ENCODE data around the gene CAMKK1. TPM values are rescaled to one million over a fixed set of nuclear protein-coding genes. Genes with fewer than 3 reads are reported as not detected.

The CAMKK1 gene
- total RNA-seq, 2 donors from 2014 or later, result 3.8 to 6.3 TPM

DNA sequence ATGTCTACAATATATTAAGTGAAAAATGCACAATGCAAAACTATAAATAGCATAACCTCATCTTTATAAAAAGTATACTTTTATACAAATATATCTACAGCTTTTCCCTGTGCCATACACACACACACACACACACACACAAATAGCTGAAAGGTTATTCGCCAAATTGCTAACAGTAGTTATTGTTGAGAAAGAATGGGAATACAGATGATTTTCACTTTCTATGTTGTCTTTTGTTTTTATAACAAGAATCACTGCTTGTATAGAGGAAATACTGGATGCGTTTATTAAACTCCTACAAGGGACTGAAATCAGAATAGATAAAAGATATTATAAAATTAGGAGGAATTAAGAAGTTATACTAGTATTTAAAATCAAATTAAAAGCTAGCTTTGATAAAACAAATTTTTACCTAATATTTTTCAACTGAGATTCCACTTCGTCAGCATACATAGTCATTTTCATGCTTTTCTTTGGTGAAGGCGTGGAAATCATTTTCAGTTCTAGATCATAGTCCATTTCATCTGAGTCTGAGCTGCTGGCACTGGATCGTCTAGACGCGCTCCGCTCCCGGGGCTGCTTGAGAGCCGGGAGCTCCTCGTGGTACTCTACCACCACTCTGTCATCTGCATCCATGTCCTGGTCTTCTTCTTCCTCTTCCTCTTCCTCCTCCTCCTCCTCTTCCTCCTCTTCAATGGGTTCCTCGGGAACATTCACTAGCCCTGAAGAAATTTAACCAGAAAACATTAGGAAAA lies 74.8 kb downstream of the CAMKK1 start:
- H3K9me3 ChIP-seq (ENCODE audit: control insufficient read depth, low read length), result no peaks in the 10 kb centered on the region
- Mint-ChIP-seq H3K4me3 (no peak overlapping the region), H3K27ac (no peak overlapping the region), H3K4me1 (no peaks in the 10 kb centered on the region), H3K9me3 (no peaks in the 10 kb centered on the region), H3K27me3 (ENCODE audit: insufficient read depth) (no peaks in the 10 kb centered on the region), H3K36me3 (ENCODE audit: low read depth) (peaks cover 72% of the 10 kb centered on the region)
- DNase-seq, result no peak
- no peak overlapping the region for H3K4me3 ChIP-seq (ENCODE audit: low read length)
- H3K4me1 ChIP-seq (ENCODE audit: control insufficient read depth, insufficient read depth, low read length), result no peaks in the 10 kb centered on the region
- H3K27me3 ChIP-seq (ENCODE audit: control insufficient read depth, insufficient read depth, low read length, poor library complexity, severe bottlenecking), result no peaks in the 10 kb centered on the region
- WGBS, 2 experiments (ENCODE audit: insufficient coverage in 1 of 2, insufficient read length in 1 of 2), result 96 to 97% methylated on average over 10 to 12 of the region's 12 CpGs
- TF ChIP-seq, protein P1, sequence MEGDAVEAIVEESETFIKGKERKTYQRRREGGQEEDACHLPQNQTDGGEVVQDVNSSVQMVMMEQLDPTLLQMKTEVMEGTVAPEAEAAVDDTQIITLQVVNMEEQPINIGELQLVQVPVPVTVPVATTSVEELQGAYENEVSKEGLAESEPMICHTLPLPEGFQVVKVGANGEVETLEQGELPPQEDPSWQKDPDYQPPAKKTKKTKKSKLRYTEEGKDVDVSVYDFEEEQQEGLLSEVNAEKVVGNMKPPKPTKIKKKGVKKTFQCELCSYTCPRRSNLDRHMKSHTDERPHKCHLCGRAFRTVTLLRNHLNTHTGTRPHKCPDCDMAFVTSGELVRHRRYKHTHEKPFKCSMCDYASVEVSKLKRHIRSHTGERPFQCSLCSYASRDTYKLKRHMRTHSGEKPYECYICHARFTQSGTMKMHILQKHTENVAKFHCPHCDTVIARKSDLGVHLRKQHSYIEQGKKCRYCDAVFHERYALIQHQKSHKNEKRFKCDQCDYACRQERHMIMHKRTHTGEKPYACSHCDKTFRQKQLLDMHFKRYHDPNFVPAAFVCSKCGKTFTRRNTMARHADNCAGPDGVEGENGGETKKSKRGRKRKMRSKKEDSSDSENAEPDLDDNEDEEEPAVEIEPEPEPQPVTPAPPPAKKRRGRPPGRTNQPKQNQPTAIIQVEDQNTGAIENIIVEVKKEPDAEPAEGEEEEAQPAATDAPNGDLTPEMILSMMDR (conservative IDR thresholded peaks at IDR 0.05), result no peak
- H3K27ac ChIP-seq (ENCODE audit: low read depth, low read length), result no peak overlapping the region
- H3K9ac ChIP-seq (ENCODE audit: extremely low read depth, low read length, poor library complexity, severe bottlenecking), result no peak overlapping the region
- peaks cover 89% of the 10 kb centered on the region for H3K36me3 ChIP-seq (ENCODE audit: control insufficient read depth, insufficient read depth, low read length)

DNA sequence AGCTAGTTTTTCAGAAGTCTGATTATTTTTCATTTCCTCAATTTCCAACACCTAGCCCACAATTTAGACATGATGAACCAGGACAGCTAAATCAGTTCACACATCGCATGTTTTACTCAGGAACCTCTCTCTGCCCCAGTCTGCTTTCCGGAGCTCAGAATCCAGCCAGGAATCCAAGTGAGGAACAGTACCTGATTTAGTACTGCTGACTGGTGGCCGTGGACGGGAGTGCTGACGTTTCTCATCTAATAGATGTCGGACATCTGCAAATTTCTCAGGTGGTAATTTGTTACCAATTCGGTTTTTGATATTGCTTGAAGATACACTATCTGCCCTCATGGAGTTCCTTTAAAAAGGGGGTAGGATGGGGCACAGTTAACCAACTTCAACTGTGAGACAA lies 76.9 kb downstream of the CAMKK1 start:
- no peak for DNase-seq
- no peaks in the 10 kb centered on the region for H3K4me1 Mint-ChIP-seq
- no peaks in the 10 kb centered on the region for H3K9me3 Mint-ChIP-seq
- no peaks in the 10 kb centered on the region for H3K27me3 ChIP-seq (ENCODE audit: control insufficient read depth, insufficient read depth, low read length, poor library complexity, severe bottlenecking)
- no peak overlapping the region for H3K27ac ChIP-seq (ENCODE audit: low read depth, low read length)
- peaks cover 66% of the 10 kb centered on the region for H3K36me3 Mint-ChIP-seq (ENCODE audit: low read depth)
- 93 to 96% methylated on average over 7 of the region's 7 CpGs for WGBS, 2 experiments (ENCODE audit: insufficient coverage in 1 of 2, insufficient read length in 1 of 2)
- no peaks in the 10 kb centered on the region for H3K27me3 Mint-ChIP-seq (ENCODE audit: insufficient read depth)
- H3K36me3 ChIP-seq (ENCODE audit: control insufficient read depth, insufficient read depth, low read length), result peaks cover 92% of the 10 kb centered on the region
- H3K9me3 ChIP-seq (ENCODE audit: control insufficient read depth, low read length), result no peaks in the 10 kb centered on the region
- TF ChIP-seq, protein P1 (conservative IDR thresholded peaks at IDR 0.05), result peak; percentile 26
- H3K9ac ChIP-seq (ENCODE audit: extremely low read depth, low read length, poor library complexity, severe bottlenecking), result no peak overlapping the region
- H3K4me1 ChIP-seq (ENCODE audit: control insufficient read depth, insufficient read depth, low read length), result no peaks in the 10 kb centered on the region
- no peak overlapping the region for H3K27ac Mint-ChIP-seq
- H3K4me3 Mint-ChIP-seq, result no peak overlapping the region
- no peak overlapping the region for H3K4me3 ChIP-seq (ENCODE audit: low read length)

DNA sequence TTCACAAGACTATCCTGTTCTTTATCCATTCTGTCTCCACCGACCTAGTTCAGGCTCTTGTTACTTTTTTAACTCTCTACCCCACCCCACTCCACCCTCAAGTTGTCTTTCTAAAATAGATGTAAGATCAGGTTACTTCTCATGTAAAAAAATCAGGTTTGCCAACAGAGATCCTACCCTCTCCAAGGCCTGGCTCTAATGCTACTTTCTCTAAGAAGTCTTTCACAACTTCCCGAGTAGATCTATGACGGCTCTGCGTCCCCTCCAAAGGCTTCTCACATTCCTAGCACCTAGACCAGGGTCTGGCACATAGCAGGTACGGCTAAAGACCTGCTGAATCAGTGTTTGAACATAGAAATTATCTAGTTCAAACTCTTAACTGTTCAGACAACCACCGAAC lies 77.7 kb downstream of the CAMKK1 start:
- 80 to 91% methylated on average over 3 to 6 of the region's 6 CpGs for WGBS, 2 experiments (ENCODE audit: insufficient coverage in 1 of 2, insufficient read length in 1 of 2)
- DNase-seq, result no peak
- H3K36me3 ChIP-seq (ENCODE audit: control insufficient read depth, insufficient read depth, low read length), result peaks cover 92% of the 10 kb centered on the region
- no peaks in the 10 kb centered on the region for H3K9me3 ChIP-seq (ENCODE audit: control insufficient read depth, low read length)
- H3K27me3 ChIP-seq (ENCODE audit: control insufficient read depth, insufficient read depth, low read length, poor library complexity, severe bottlenecking), result no peaks in the 10 kb centered on the region
- H3K27me3 Mint-ChIP-seq (ENCODE audit: insufficient read depth), result no peaks in the 10 kb centered on the region
- TF ChIP-seq, protein P1 (conservative IDR thresholded peaks at IDR 0.05), result no peak
- no peak overlapping the region for H3K27ac ChIP-seq (ENCODE audit: low read depth, low read length)
- no peak overlapping the region for H3K9ac ChIP-seq (ENCODE audit: extremely low read depth, low read length, poor library complexity, severe bottlenecking)
- no peaks in the 10 kb centered on the region for H3K4me1 Mint-ChIP-seq
- no peaks in the 10 kb centered on the region for H3K9me3 Mint-ChIP-seq
- H3K4me3 ChIP-seq (ENCODE audit: low read length), result no peak overlapping the region
- peaks cover 66% of the 10 kb centered on the region for H3K36me3 Mint-ChIP-seq (ENCODE audit: low read depth)
- H3K4me1 ChIP-seq (ENCODE audit: control insufficient read depth, insufficient read depth, low read length), result no peaks in the 10 kb centered on the region
- no peak overlapping the region for H3K4me3 Mint-ChIP-seq
- peak overlapping the region; percentile 56 for H3K27ac Mint-ChIP-seq
